K562 (cell line): ENCODE data around the gene STXBP6. TPM values are rescaled to one million over a fixed set of nuclear protein-coding genes. Genes with fewer than 3 reads are reported as not detected.
A peak's percentile ranks its signal among the peaks of the same experiment; 100 is the strongest.

Experiments used
- ATAC-seq: fragments of 200-7000 bp; cut with Tn5 transposase; 3 replicates; pipeline ENCODE4 v1.9.1; 2020; ENCODE audit warnings: moderate library complexity
- BruUV-seq: library from RNA; stranded (reverse); fragments of 400-500 nt; replicated peaks from 2 replicates; lab custom pipeline; 2021; lab: Mats Ljungman, UMichigan
- CTCF ChIA-PET: fragments of 300-600 bp; formaldehyde crosslinking; extraction: SDS; loops from one replicate; lab custom pipeline; 2021; ENCODE audit warnings: low intra/inter-chr PET ratio; lab: Yijun Ruan, JAX
- POLR2A ChIA-PET: fragments of 300-600, 350-650 bp; sonication (Branson Sonifier 250); formaldehyde crosslinking; extraction: SDS; loops from one replicate; lab custom pipeline; 2021; ENCODE audit warnings: antibody characterized with exemption, inconsistent platforms; lab: Yijun Ruan, JAX
- DNase-seq, 4 experiments: peaks; one replicate each; pipeline versions ENCODE4 v3.0.0 to v3.0.0-alpha.2; 2011 to 2018; ENCODE audit warnings: low spot score in 3 of 4, mixed read lengths in 3 of 4; ENCODE audit errors: extremely low read depth in 1 of 4
- FAIRE-seq: peaks from 2 replicates; lab custom pipeline; 2011; peaks lifted over from hg19 to GRCh38; lab: Jason Lieb, UNC
- H2AFZ ChIP-seq: 2 replicates; pipeline ENCODE4 v1.6.0; 2011; ENCODE audit warnings: low read depth, low read length, control low read depth, inconsistent platforms
- H3K27ac ChIP-seq: fragments of 200-600 bp; 3 replicates; pipeline ENCODE4 v1.8.0; 2011; ENCODE audit warnings: low read depth, mild to moderate bottlenecking, control low read depth, inconsistent platforms, low read length, moderate library complexity, mixed read lengths; ENCODE audit errors: extremely low read depth
- H3K27me3 ChIP-seq, 2 experiments: fragments of 300-600 bp in 1 of 2; 2 replicates in 1 of 2; 3 replicates in 1 of 2; pipeline versions ENCODE4 v1.6.0 to v1.8.0; 2011; ENCODE audit warnings: inconsistent platforms in 2 of 2, low read length in 2 of 2, mild to moderate bottlenecking in 1 of 2, mixed read lengths in 1 of 2, moderate library complexity in 1 of 2; ENCODE audit not compliant: control insufficient read depth in 2 of 2, insufficient read depth in 2 of 2
- H3K36me3 ChIP-seq: fragments of 300-600 bp; 3 replicates; pipeline ENCODE4 v1.8.0; 2011; ENCODE audit warnings: mild to moderate bottlenecking, low read length, inconsistent platforms; ENCODE audit not compliant: control insufficient read depth, insufficient read depth
- H3K4me1 ChIP-seq, 2 experiments: fragments of 200-600 bp in 1 of 2; replicated peaks in 1 of 2; 2 replicates in 1 of 2; 3 replicates in 1 of 2; pipeline versions ENCODE4 v1.5.1 to v1.8.0; 2011; ENCODE audit warnings: inconsistent platforms in 2 of 2, low read length in 2 of 2, mild to moderate bottlenecking in 1 of 2, mixed read lengths in 1 of 2, moderate library complexity in 1 of 2; ENCODE audit not compliant: control insufficient read depth in 2 of 2, insufficient read depth in 2 of 2
- H3K4me2 ChIP-seq: 2 replicates; pipeline ENCODE4 v1.6.1; 2011; ENCODE audit warnings: low read length, control low read depth, inconsistent platforms, mixed read lengths; ENCODE audit not compliant: insufficient read depth
- H3K4me3 ChIP-seq: fragments of 200-600 bp; sonication (generic), shearing (Covaris generic); 2 replicates; pipeline ENCODE4 v1.5.1; 2016; ENCODE audit warnings: control low read depth, inconsistent platforms
- H3K79me2 ChIP-seq: fragments of 200-600 bp; 3 replicates; pipeline ENCODE4 v1.8.0; 2011; ENCODE audit warnings: low read length, inconsistent platforms; ENCODE audit not compliant: control insufficient read depth, insufficient read depth
- H3K9ac ChIP-seq, 2 experiments: 2 replicates each; pipeline versions ENCODE4 v1.6.0 to v1.6.1; 2011; ENCODE audit warnings: low read depth in 2 of 2, low read length in 2 of 2, control low read depth in 1 of 2, inconsistent platforms in 1 of 2, mild to moderate bottlenecking in 1 of 2, mixed read lengths in 1 of 2; ENCODE audit not compliant: insufficient read depth in 1 of 2
- H3K9me1 ChIP-seq: one replicate; pipeline ENCODE4 v1.6.0; 2011; ENCODE audit warnings: inconsistent platforms, mild to moderate bottlenecking, low read length, moderate library complexity; ENCODE audit not compliant: control insufficient read depth, insufficient read depth
- H3K9me3 ChIP-seq: replicated peaks from 2 replicates; pipeline ENCODE4 v1.5.1; 2011; ENCODE audit warnings: low read depth, low read length, inconsistent platforms; ENCODE audit not compliant: control insufficient read depth, insufficient read depth
- H4K20me1 ChIP-seq: replicated peaks from 2 replicates; pipeline ENCODE4 v1.6.1; 2011; ENCODE audit warnings: low read length, inconsistent platforms, mixed read lengths; ENCODE audit not compliant: control insufficient read depth, insufficient read depth
- CEBPB ChIP-seq: fragments of 450-650 bp; IDR thresholded peaks from 2 replicates; pipeline ENCODE4 v1.6.1; 2016; ENCODE audit warnings: missing genetic modification characterization, missing compliant biosample characterization
- CHCHD3 ChIP-seq: fragments of 250-450 bp; sonication (Bioruptor Pico); IDR thresholded peaks from 2 replicates; pipeline ENCODE4 v2.1.2; 2022; ENCODE audit warnings: mild to moderate bottlenecking
- DIDO1 ChIP-seq: fragments of 450-650 bp; IDR thresholded peaks from 2 replicates; pipeline ENCODE4 v1.6.1; 2016; ENCODE audit warnings: low read depth, missing biosample characterization, missing genetic modification characterization
- DPF2 ChIP-seq: fragments of 450-650 bp; IDR thresholded peaks from 2 replicates; pipeline ENCODE4 v1.6.1; 2016
- GATAD2A ChIP-seq: fragments of 450-650 bp; IDR thresholded peaks from 2 replicates; pipeline ENCODE4 v1.6.1; 2017
- HOXB6 ChIP-seq: fragments of 250-450 bp; sonication (Bioruptor Pico); IDR thresholded peaks from 2 replicates; pipeline ENCODE4 v1.5.1; 2022; ENCODE audit warnings: mild to moderate bottlenecking, borderline replicate concordance
- MBD2 ChIP-seq: sonication (generic); IDR thresholded peaks from 2 replicates; pipeline ENCODE4 v1.6.1; 2016; ENCODE audit warnings: low read depth, borderline replicate concordance
- MYNN ChIP-seq, 2 experiments: sonication (generic); formaldehyde crosslinking in 1 of 2; IDR thresholded peaks; 2 replicates each; pipeline versions ENCODE4 v1.5.0 to v1.6.1; 2016 to 2020; ENCODE audit warnings: antibody characterized with exemption in 1 of 2, missing genetic modification reagents in 1 of 2
- RBM34 ChIP-seq: fragments of 200-400 bp; formaldehyde crosslinking; IDR thresholded peaks from 2 replicates; pipeline ENCODE4 v1.6.1; 2018; ENCODE audit warnings: low read length, borderline replicate concordance; ENCODE audit not compliant: insufficient read depth
- SP2 ChIP-seq: IDR thresholded peaks from 2 replicates; pipeline ENCODE4 v1.6.1; 2011; ENCODE audit warnings: mild to moderate bottlenecking, low read depth, low read length, moderate library complexity; ENCODE audit not compliant: poor library complexity, severe bottlenecking; ENCODE audit errors: extremely low read depth
- TSC22D4 ChIP-seq: fragments of 450-650 bp; IDR thresholded peaks from 2 replicates; pipeline ENCODE4 v1.6.1; 2016; ENCODE audit warnings: missing genetic modification characterization, missing biosample characterization, control low read depth
- ZNF311 ChIP-seq: fragments of 250-450 bp; sonication (Bioruptor Pico); IDR thresholded peaks from 2 replicates; pipeline ENCODE4 v1.4.0; 2020; ENCODE audit warnings: mild to moderate bottlenecking, moderate library complexity
- ZNF347 ChIP-seq: fragments of 450-650 bp; formaldehyde crosslinking; IDR thresholded peaks from 2 replicates; pipeline ENCODE4 v1.4.0; 2020; ENCODE audit warnings: low read depth, mild to moderate bottlenecking, moderate library complexity
- WGBS: fragments of 100-300 bp; shearing (Covaris generic); methylation state at CpG from one replicate; pipeline ENCODE4 v1.1.6; 2016; ENCODE audit warnings: low coverage, mixed read lengths; ENCODE audit not compliant: insufficient coverage; ENCODE audit errors: missing lambda C conversion rate; 5-methylcytosine and 5-hydroxymethylcytosine counted together
- in situ Hi-C: fragments of 300-500 bp; cut with MboI; formaldehyde crosslinking; loops from 4 replicates; pipeline ENCODE4 v1.15.0; 2018; ENCODE audit warnings: inconsistent platforms, mixed read lengths
- intact Hi-C: fragments of 100-400 bp; cut with micrococcal nuclease; formaldehyde crosslinking; loops from 2 replicates; pipeline ENCODE4 v1.14.2; 2022
- polyA plus RNA-seq, 8 experiments: library from polyadenylated mRNA; depleted of rRNA in 4 of 8; stranded (reverse) in 5 of 8; unstranded in 3 of 8; fragments of >200 nt; fragmentation: Nextera tagmentation in 2 of 8; fragmentation: Illumina TruSeq in 1 of 8; extraction: Ambion mirVana in 2 of 8; extraction: Trizol in 1 of 8; gene quantifications; 2 replicates each; pipeline versions ENCODE4 v1.2.1 to v1.2.3, GENCODE V29; 2011 to 2014; ENCODE audit warnings: inconsistent platforms in 1 of 8, missing spikeins in 1 of 8
- total RNA-seq, 7 experiments: library from RNA; depleted of rRNA in 6 of 7; stranded (reverse); fragments of >200 nt in 6 of 7; fragmentation: Illumina TruSeq in 2 of 7; extraction: Trizol in 2 of 7; gene quantifications; 2 replicates each; pipeline versions ENCODE4 v1.2.1 to v1.2.3, GENCODE V29; 2011 to 2021; ENCODE audit warnings: low replicate concordance in 1 of 7
- TF ChIP-seq, protein P1 (sequence below): sonication (generic); formaldehyde crosslinking; IDR thresholded peaks from 2 replicates; pipeline ENCODE4 v1.5.0; 2020; ENCODE audit warnings: missing genetic modification reagents

STXBP6 gene
- total and polyA plus RNA-seq, 9 of the 15 experiments (the other 6 are each of a cell fraction or from before 2014, with no cell fraction given): 0.27 to 0.89 (median 0.59) TPM

DNA sequence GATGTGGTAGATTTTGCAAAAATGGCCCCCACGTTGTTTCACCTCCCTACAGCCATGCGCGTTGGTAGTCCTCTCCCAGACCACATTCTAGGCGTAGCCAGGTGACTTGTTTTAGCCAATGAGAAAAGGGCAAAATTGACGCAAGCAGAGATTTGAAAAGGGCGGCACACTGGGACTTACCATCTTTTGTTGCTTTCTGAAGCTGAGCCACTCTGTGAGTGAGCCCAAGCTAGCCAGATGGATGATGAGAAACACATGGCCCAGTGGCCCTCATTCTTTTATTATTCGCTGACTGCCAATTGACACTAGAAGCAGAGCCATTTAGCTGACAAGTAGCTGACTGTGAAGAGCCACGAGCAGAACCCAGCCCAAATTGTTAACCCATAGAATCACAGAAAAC lies 274.0 kb downstream of the STXBP6 start:
- FAIRE-seq: no peak
- H3K27ac ChIP-seq: no peak overlapping the region
- ChIA-PET CTCF (no interaction called here), POLR2A (no interaction called here)
- TF ChIP-seq, protein P1, sequence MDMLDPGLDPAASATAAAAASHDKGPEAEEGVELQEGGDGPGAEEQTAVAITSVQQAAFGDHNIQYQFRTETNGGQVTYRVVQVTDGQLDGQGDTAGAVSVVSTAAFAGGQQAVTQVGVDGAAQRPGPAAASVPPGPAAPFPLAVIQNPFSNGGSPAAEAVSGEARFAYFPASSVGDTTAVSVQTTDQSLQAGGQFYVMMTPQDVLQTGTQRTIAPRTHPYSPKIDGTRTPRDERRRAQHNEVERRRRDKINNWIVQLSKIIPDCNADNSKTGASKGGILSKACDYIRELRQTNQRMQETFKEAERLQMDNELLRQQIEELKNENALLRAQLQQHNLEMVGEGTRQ (CRISPR knock-in tag): peak; percentile 52; the same call in 1 of the 2 replicates
- TF ChIP-seq MYNN (IDR thresholded peaks at IDR 0.05) (no peak), MYNN (CRISPR knock-in tag; IDR thresholded peaks at IDR 0.05) (no peak)
- no peak overlapping the region for H3K4me2 ChIP-seq
- in situ Hi-C loops (no loop called here), intact Hi-C loops (no loop called here)
- H4K20me1 ChIP-seq: no peaks in the 10 kb centered on the region
- no peak; the same call in 2 of the 3 replicates for ATAC-seq
- peak; percentile 5 to 27 (median 12) for DNase-seq
- no TSS peak for BruUV-seq
- no peaks in the 10 kb centered on the region for H3K9me3 ChIP-seq
- no peak overlapping the region for H3K9ac ChIP-seq
- H3K79me2 ChIP-seq: no peaks in the 10 kb centered on the region
- H3K9me1 ChIP-seq: no peaks in the 10 kb centered on the region
- no peak overlapping the region for H2AFZ ChIP-seq
- H3K4me3 ChIP-seq: no peak overlapping the region
- H3K36me3 ChIP-seq: no peaks in the 10 kb centered on the region
- 0% methylated on average over 7 of the region's 8 CpGs for WGBS
- H3K27me3 ChIP-seq: no peaks in the 10 kb centered on the region
- no peaks in the 10 kb centered on the region for H3K4me1 ChIP-seq

DNA sequence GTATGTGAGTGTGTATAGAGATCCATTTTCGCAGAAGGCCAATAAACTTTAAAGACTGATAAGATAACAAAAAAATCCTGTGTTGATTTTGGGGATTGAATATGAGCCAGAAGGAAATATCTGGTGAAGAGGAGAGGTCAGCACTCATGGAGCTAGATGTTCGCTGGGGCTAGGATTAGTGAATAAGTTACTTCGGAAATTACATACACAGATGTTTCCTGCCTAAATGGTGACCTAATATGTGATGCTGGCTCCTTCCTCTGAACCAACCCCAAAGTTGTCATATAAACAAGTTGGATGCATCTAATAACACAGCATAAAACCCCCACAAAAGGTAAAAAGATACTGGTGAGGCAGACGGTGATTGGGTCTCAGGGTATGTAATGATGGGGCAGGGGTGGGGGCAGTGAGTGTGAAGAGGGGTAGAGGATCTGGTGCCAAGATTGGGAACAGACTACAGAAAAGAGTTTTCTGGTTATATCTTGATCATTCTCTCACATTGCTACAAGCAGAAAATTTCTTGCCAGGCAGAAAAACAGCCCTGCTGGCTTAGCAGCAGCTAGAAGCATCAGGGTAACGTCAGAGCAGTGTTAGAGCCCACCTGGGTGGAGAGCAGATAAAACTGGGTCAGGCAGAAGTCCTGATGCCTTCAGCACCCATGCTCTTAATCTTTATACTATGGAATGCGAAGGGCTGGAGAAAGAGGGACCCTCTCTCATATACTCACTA lies 275.6 kb downstream of the STXBP6 start:
- H3K27ac ChIP-seq: no peak overlapping the region
- no TSS peak for BruUV-seq
- intact Hi-C loops: no loop called here
- POLR2A ChIA-PET: interaction anchor here (0.6 kb wide), 1 partner anchor 291 kb away, joined by 4 read pairs; no protein-coding TSS in a partner anchor
- no peak for TF ChIP-seq GATAD2A
- no peak for TF ChIP-seq DPF2
- no peak for TF ChIP-seq MBD2
- no peak for TF ChIP-seq CHCHD3 (CRISPR knock-in tag)
- no peak for TF ChIP-seq RBM34
- TF ChIP-seq CEBPB (tag): no peak
- no peak for TF ChIP-seq HOXB6 (CRISPR knock-in tag)
- TF ChIP-seq DIDO1 (tag): no peak
- no peak for TF ChIP-seq SP2
- no peak for TF ChIP-seq ZNF347 (CRISPR knock-in tag)
- no peak for TF ChIP-seq TSC22D4 (tag)
- no peak for TF ChIP-seq ZNF311 (CRISPR knock-in tag)
- TF ChIP-seq, all 486 proteins: peak for 0
- no peaks in the 10 kb centered on the region for H3K27me3 ChIP-seq
- CTCF ChIA-PET: no interaction called here
- no peak overlapping the region for H3K4me3 ChIP-seq
- FAIRE-seq (no peak), ATAC-seq (no peak), DNase-seq (no peak)
- H3K79me2 ChIP-seq: no peaks in the 10 kb centered on the region
- no peak overlapping the region for H3K9ac ChIP-seq
- no peaks in the 10 kb centered on the region for H3K4me1 ChIP-seq
- WGBS: 0% methylated on average over 6 of the region's 6 CpGs
- no peaks in the 10 kb centered on the region for H4K20me1 ChIP-seq
- no peak overlapping the region for H2AFZ ChIP-seq
- H3K9me1 ChIP-seq: no peaks in the 10 kb centered on the region
- no peaks in the 10 kb centered on the region for H3K9me3 ChIP-seq
- no peaks in the 10 kb centered on the region for H3K36me3 ChIP-seq
- in situ Hi-C loops: no loop called here
- no peak overlapping the region for H3K4me2 ChIP-seq
